ENCODE measurements around the gene IL11RA.

- TF ChIP-seq CBX5 (IDR thresholded peaks at IDR 0.05; ENCODE audit: low read depth) (no peak), NFXL1 (IDR thresholded peaks at IDR 0.05; ENCODE audit: borderline replicate concordance) (no peak), POLR2AphosphoS5 (IDR thresholded peaks at IDR 0.05; ENCODE audit: low read length) (no peak), RCOR1 (conservative IDR thresholded peaks at IDR 0.05; ENCODE audit: low read depth, low read length) (no peak), YY1 (IDR thresholded peaks at IDR 0.05; ENCODE audit: low read depth, low read length) (no peak), CHD2 (IDR thresholded peaks at IDR 0.05; ENCODE audit: borderline replicate concordance, low read depth, low read length) (no peak), SP1 (IDR thresholded peaks at IDR 0.05; ENCODE audit: low read depth, low read length) (no peak), ZNF274 (IDR thresholded peaks at IDR 0.05; ENCODE audit: insufficient read depth, insufficient read length) (no peak)
- TF ChIP-seq, protein P1, sequence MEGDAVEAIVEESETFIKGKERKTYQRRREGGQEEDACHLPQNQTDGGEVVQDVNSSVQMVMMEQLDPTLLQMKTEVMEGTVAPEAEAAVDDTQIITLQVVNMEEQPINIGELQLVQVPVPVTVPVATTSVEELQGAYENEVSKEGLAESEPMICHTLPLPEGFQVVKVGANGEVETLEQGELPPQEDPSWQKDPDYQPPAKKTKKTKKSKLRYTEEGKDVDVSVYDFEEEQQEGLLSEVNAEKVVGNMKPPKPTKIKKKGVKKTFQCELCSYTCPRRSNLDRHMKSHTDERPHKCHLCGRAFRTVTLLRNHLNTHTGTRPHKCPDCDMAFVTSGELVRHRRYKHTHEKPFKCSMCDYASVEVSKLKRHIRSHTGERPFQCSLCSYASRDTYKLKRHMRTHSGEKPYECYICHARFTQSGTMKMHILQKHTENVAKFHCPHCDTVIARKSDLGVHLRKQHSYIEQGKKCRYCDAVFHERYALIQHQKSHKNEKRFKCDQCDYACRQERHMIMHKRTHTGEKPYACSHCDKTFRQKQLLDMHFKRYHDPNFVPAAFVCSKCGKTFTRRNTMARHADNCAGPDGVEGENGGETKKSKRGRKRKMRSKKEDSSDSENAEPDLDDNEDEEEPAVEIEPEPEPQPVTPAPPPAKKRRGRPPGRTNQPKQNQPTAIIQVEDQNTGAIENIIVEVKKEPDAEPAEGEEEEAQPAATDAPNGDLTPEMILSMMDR (IDR thresholded peaks at IDR 0.05 in 2 of 3, conservative IDR thresholded peaks at IDR 0.05 in 1 of 3; ENCODE audit: control insufficient read depth in 2 of 3, extremely low read depth in 1 of 3, insufficient read depth in 1 of 3, low read depth in 3 of 3, low read length in 3 of 3): no peak
Observed at GRCh38 chr9:34606905-34607304, 45.1 kb upstream of the IL11RA start.
